HCT116 (cell line): ENCODE results near the gene PAGR1. TPM values are rescaled to one million over a fixed set of nuclear protein-coding genes. Genes with fewer than 3 reads are reported as not detected.

ENCODE experiments used
- ATAC-seq: fragments of 200-7000 bp; cut with Tn5 transposase; 2 replicates; pipeline ENCODE4 v1.9.1; 2020; ENCODE audit warnings: mild to moderate bottlenecking, moderate library complexity
- BruUV-seq: library from RNA; stranded (reverse); fragments of 400-500 nt; replicated peaks from 2 replicates; lab custom pipeline; 2021; lab: Mats Ljungman, UMichigan
- CTCF ChIA-PET: fragments of 300-600 bp; sonication (Branson Sonifier 250); formaldehyde crosslinking; loops from one replicate; lab custom pipeline; 2021; ENCODE audit warnings: antibody characterized with exemption; lab: Charles Lee
- POLR2A ChIA-PET: fragments of 300-600, 350-600 bp; sonication (Branson Sonifier 250); formaldehyde crosslinking; loops from one replicate; lab custom pipeline; 2021; ENCODE audit warnings: antibody characterized with exemption; lab: Charles Lee
- RAD21 ChIA-PET, 2 experiments: fragments of 300-600 bp; sonication (Branson Sonifier 250); formaldehyde crosslinking; loops; one replicate each; lab custom pipeline; 2023; ENCODE audit warnings: low total read pairs in 2 of 2; ENCODE audit not compliant: uncharacterized antibody in 2 of 2, unreplicated experiment in 2 of 2, low non-redundant PET in 1 of 2; lab: Charles Lee
- DNase-seq: peaks from one replicate; pipeline ENCODE4 v3.0.0-alpha.2; 2010; ENCODE audit warnings: low read depth, low spot score
- H2AFZ ChIP-seq: fragments of 200-600 bp; shearing (Covaris generic), sonication (generic); 2 replicates; pipeline ENCODE4 v1.6.1; 2017; ENCODE audit warnings: low read depth, mixed run types, mixed read lengths, antibody characterized with exemption, low read length; ENCODE audit not compliant: poor library complexity, severe bottlenecking
- H3K27ac ChIP-seq: 2 replicates; pipeline ENCODE4 v1.5.1; 2012; ENCODE audit warnings: low read depth, low read length
- H3K27me3 ChIP-seq: fragments of 200-600 bp; sonication (generic); 2 replicates; pipeline ENCODE4 v1.6.1; 2016; ENCODE audit warnings: mixed run types, low read length, mixed read lengths; ENCODE audit not compliant: insufficient read depth
- H3K36me3 ChIP-seq, 2 experiments: fragments of 200-500 bp in 1 of 2; fragments of 200-600 bp in 1 of 2; sonication (Bioruptor generic) in 1 of 2; sonication (generic) in 1 of 2; 2 replicates each; pipeline versions ENCODE4 v1.5.1 to v1.6.1; 2014 to 2016; ENCODE audit warnings: low read length in 2 of 2, inconsistent platforms in 1 of 2, mixed read lengths in 1 of 2, mixed run types in 1 of 2; ENCODE audit not compliant: insufficient read depth in 2 of 2, control insufficient read depth in 1 of 2
- H3K4me1 ChIP-seq, 2 experiments: fragments of 200-600 bp in 1 of 2; sonication (generic) in 1 of 2; 2 replicates each; pipeline versions ENCODE4 v1.5.1 to v1.6.1; 2012 to 2017; ENCODE audit warnings: low read length in 2 of 2, inconsistent platforms in 1 of 2, mild to moderate bottlenecking in 1 of 2, mixed read lengths in 1 of 2, mixed run types in 1 of 2, moderate library complexity in 1 of 2; ENCODE audit not compliant: insufficient read depth in 2 of 2, control insufficient read depth in 1 of 2
- H3K4me2 ChIP-seq: fragments of 200-600 bp; sonication (generic); 2 replicates; pipeline ENCODE4 v1.6.1; 2017; ENCODE audit warnings: mixed run types, low read length, mixed read lengths
- H3K4me3 ChIP-seq, 2 experiments: fragments of 200-600 bp in 1 of 2; sonication (generic) in 1 of 2; replicated peaks in 1 of 2; 2 replicates each; pipeline ENCODE4 v1.5.1; 2011 to 2016; ENCODE audit warnings: low read length in 2 of 2, control low read depth in 1 of 2, low read depth in 1 of 2, mild to moderate bottlenecking in 1 of 2, mixed read lengths in 1 of 2, mixed run types in 1 of 2
- H3K79me2 ChIP-seq: fragments of 200-600 bp; sonication (generic); 2 replicates; pipeline ENCODE4 v1.6.1; 2017; ENCODE audit warnings: mild to moderate bottlenecking, mixed run types, low read length, moderate library complexity, mixed read lengths; ENCODE audit not compliant: insufficient read depth
- H3K9ac ChIP-seq: fragments of 200-600 bp; sonication (generic); 2 replicates; pipeline ENCODE4 v1.6.1; 2016; ENCODE audit warnings: low read length, mixed read lengths
- H3K9me2 ChIP-seq: fragments of 200-600 bp; sonication (generic), shearing (Covaris generic); 2 replicates; pipeline ENCODE4 v1.6.1; 2017; ENCODE audit warnings: mixed run types, mild to moderate bottlenecking, moderate library complexity; ENCODE audit not compliant: insufficient read depth
- H3K9me3 ChIP-seq, 2 experiments: fragments of 200-500 bp in 1 of 2; fragments of 200-600 bp in 1 of 2; sonication (Bioruptor generic) in 1 of 2; sonication (generic) in 1 of 2; 2 replicates each; pipeline ENCODE4 v1.6.1; 2014 to 2017; ENCODE audit warnings: low read length in 2 of 2, mixed read lengths in 2 of 2, inconsistent platforms in 1 of 2, low read depth in 1 of 2, mild to moderate bottlenecking in 1 of 2, mixed run types in 1 of 2, moderate library complexity in 1 of 2; ENCODE audit not compliant: control insufficient read depth in 1 of 2, insufficient read depth in 1 of 2
- H4K20me1 ChIP-seq: fragments of 200-600 bp; sonication (generic), shearing (Covaris generic); 2 replicates; pipeline ENCODE4 v1.6.1; 2017; ENCODE audit warnings: mixed run types, mild to moderate bottlenecking, moderate library complexity; ENCODE audit not compliant: insufficient read depth
- ATF3 ChIP-seq: IDR thresholded peaks from 2 replicates; pipeline ENCODE4 v1.6.1; 2012
- REST ChIP-seq: IDR thresholded peaks from 2 replicates; pipeline ENCODE4 v1.6.1; 2012; ENCODE audit warnings: low read depth
- SP1 ChIP-seq: IDR thresholded peaks from 2 replicates; pipeline ENCODE4 v1.6.1; 2012; ENCODE audit warnings: low read depth
- TCF7L2 ChIP-seq: IDR thresholded peaks from 2 replicates; pipeline ENCODE4 v1.7.0; 2011; ENCODE audit warnings: borderline replicate concordance, inconsistent platforms; ENCODE audit not compliant: insufficient read depth, insufficient read length; ENCODE audit errors: extremely low read depth
- intact Hi-C: fragments of 100-400 bp; cut with micrococcal nuclease; formaldehyde crosslinking; loops from 2 replicates; pipeline ENCODE4 v1.10.0; 2022
- total RNA-seq: library from RNA; stranded (reverse); gene quantifications from one replicate; pipeline ENCODE4 v1.2.1, GENCODE V29; 2021; ENCODE audit not compliant: unreplicated experiment

PAGR1 gene
- total RNA-seq, 1 experiment from 2014 or later: 28.9 TPM

GRCh38 chr16:29774730-29775129 is 41.2 kb upstream of the PAGR1 start:
- Histone ChIP-seq H3K9me3 (no peaks in the 10 kb centered on the region), H3K9me2 (no peaks in the 10 kb centered on the region), H3K27me3 (no peaks in the 10 kb centered on the region), H3K4me3 (no peak overlapping the region), H3K4me1 (peaks cover 2 to 19% of the 10 kb centered on the region in 2 experiments; a peak in 2 of 4 replicates), H3K4me2 (no peak overlapping the region), H3K79me2 (no peaks in the 10 kb centered on the region), H3K27ac (no peak overlapping the region), H4K20me1 (no peaks in the 10 kb centered on the region), H3K36me3 (no peaks in the 10 kb centered on the region), H2AFZ (no peak overlapping the region), H3K9ac (no peak overlapping the region)
- ChIA-PET POLR2A (interaction anchor here (0.7 kb wide), 1 partner anchor 15 kb away, joined by 4 read pairs; no protein-coding TSS in a partner anchor), RAD21 (no interaction called here), CTCF (interaction anchor here (1.8 kb wide), 1 partner anchor 15 kb away, joined by 5 read pairs; the partner anchor contains the start of gene KIF22)
- ATAC-seq: no peak
- DNase-seq: no peak
- TF ChIP-seq REST (no peak), SP1 (no peak), ATF3 (no peak), TCF7L2 (no peak)
- intact Hi-C loops: no loop called here
- BruUV-seq: no TSS peak
